ENCODE results near the gene CDCA4. TPM values are rescaled to one million over a fixed set of nuclear protein-coding genes. Genes with fewer than 3 reads are reported as not detected.
"Not testable (repeated sequence)": the region's sequence is repeated elsewhere in the genome, so short reads cannot be mapped to it uniquely, and the experiment has no call there.

Gene CDCA4
- total and polyA plus RNA-seq, 7 experiments from 2014 or later = 8.0 to 47.8 (median 13.2) TPM

- intact Hi-C loops (cut with micrococcal nuclease); H3K9me3 Mint-ChIP-seq; POLR2A ChIA-PET; H3K27ac ChIP-seq (ENCODE audit: low read depth, low read length); H3K36me3 ChIP-seq (ENCODE audit: control insufficient read depth in 2 of 3, insufficient read depth in 3 of 3, low read length in 3 of 3); H3K4me3 ChIP-seq (ENCODE audit: low read length); DNase-seq; H3K4me3 Mint-ChIP-seq; H3K27me3 ChIP-seq (ENCODE audit: control insufficient read depth in 2 of 2, insufficient read depth in 2 of 2, low read length in 2 of 2); H3K27ac Mint-ChIP-seq; H3K36me3 Mint-ChIP-seq; H3K27me3 Mint-ChIP-seq; H3K9me3 ChIP-seq (ENCODE audit: control insufficient read depth in 2 of 3, low read length in 3 of 3); ATAC-seq: not testable (repeated sequence)
- peaks cover 4 to 39% (median 14%) of the 10 kb centered on the region in 7 donors for H3K4me1 Mint-ChIP-seq
- peaks cover 3 to 16% of the 10 kb centered on the region in 2 donors for H3K4me1 ChIP-seq (ENCODE audit: control insufficient read depth in 2 of 2, insufficient read depth in 2 of 2, low read length in 2 of 2)
- CTCF ChIA-PET = interaction anchor here (1.0 kb wide), 1 partner anchor 18 kb away, joined by 3 read pairs; no protein-coding TSS in a partner anchor
Observed at GRCh38 chr14:105027718-105028117, 6.8 kb upstream of the CDCA4 start.

- Histone ChIP-seq H3K4me1 (ENCODE audit: control insufficient read depth in 2 of 2, insufficient read depth in 2 of 2, low read length in 2 of 2) (peaks cover 5 to 16% of the 10 kb centered on the region in 2 donors), H3K36me3 (ENCODE audit: control insufficient read depth in 2 of 3, insufficient read depth in 3 of 3, low read length in 3 of 3) (no peaks in the 10 kb centered on the region), H3K9me3 (ENCODE audit: control insufficient read depth in 2 of 3, low read length in 3 of 3) (no peaks in the 10 kb centered on the region), H3K27ac (ENCODE audit: low read depth, low read length) (no peak overlapping the region), H3K4me3 (ENCODE audit: low read length) (no peak overlapping the region), H3K27me3 (ENCODE audit: control insufficient read depth in 2 of 2, insufficient read depth in 2 of 2, low read length in 2 of 2) (no peaks in the 10 kb centered on the region)
- H3K4me3 Mint-ChIP-seq = peak overlapping the region in 2 of 10 donors; percentile 50 to 79
- ChIA-PET POLR2A (interaction anchor here (0.9 kb wide), 1 partner anchor 38 kb away, joined by 3 read pairs; the partner anchor contains the start of gene GPR132), CTCF (interaction anchor here (1.0 to 1.1 kb wide), 2 partner anchors 18 to 463 kb away, joined by 3 read pairs; no protein-coding TSS in a partner anchor)
- ATAC-seq (no peak), DNase-seq (no peak)
- H3K9me3 Mint-ChIP-seq = peaks cover 0 to 3% (median 0%) of the 10 kb centered on the region in 11 donors
- H3K4me1 Mint-ChIP-seq = peaks cover 5 to 38% (median 13%) of the 10 kb centered on the region in 7 donors
- H3K27me3 Mint-ChIP-seq = no peaks in the 10 kb centered on the region
- H3K27ac Mint-ChIP-seq = peak overlapping the region in 2 of 9 donors; percentile 48 to 78
- peaks cover 0 to 8% (median 0%) of the 10 kb centered on the region in 5 donors for H3K36me3 Mint-ChIP-seq
- intact Hi-C loops (cut with micrococcal nuclease) = no loop called here
Observed at GRCh38 chr14:105026802-105027563, 6.1 kb upstream of the CDCA4 start.

DNA sequence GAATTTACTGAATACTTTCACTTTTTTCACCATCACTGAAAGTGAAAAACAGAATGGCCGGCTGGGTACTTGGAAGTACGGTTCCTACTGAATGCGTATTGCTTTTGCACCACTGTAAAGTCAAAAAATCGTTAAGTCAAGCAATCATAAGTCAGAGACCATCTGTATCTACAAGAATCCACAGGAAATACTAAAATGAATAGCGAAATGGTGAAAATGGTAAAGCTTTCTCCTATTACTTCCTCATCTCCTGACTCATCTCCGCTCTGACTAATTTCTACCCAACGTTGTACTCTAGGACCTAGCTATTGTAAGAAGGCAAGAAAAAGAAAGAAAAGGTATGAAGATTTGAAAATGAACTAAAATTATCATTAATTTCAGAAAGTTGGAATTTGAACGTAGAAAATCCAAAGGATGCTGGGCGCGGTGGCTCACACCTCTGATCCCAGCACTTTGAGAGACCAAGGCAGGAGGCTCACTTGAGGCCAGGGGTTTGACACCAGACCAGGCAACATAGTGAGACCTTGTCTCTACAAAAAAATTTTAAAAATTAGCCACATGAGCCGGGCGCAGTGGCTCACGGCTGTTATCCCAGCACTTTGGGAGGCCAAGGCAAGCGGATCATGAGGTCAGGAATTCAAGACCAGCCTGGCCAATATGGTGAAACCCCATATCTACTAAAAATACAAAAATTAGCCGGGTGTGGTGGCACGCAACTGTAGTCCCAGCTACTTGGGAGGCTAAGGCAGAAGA, 5.3 kb upstream of the CDCA4 start:
- peak overlapping the region in 1 of 10 donors; percentile 34 for H3K4me3 Mint-ChIP-seq

GRCh38 chr14:105025429-105025828, 4.5 kb upstream of the CDCA4 start:
- Mint-ChIP-seq H3K36me3 (peaks cover 0 to 9% (median 0%) of the 10 kb centered on the region in 5 donors), H3K27ac (peak overlapping the region in 1 of 9 donors; percentile 78), H3K9me3 (peaks cover 0 to 3% (median 0%) of the 10 kb centered on the region in 11 donors), H3K4me3 (no peak overlapping the region), H3K4me1 (peaks cover 8 to 42% (median 11%) of the 10 kb centered on the region in 7 donors), H3K27me3 (no peaks in the 10 kb centered on the region)
- Histone ChIP-seq H3K27ac (ENCODE audit: low read depth, low read length) (no peak overlapping the region), H3K9me3 (ENCODE audit: control insufficient read depth in 2 of 3, low read length in 3 of 3) (no peaks in the 10 kb centered on the region), H3K27me3 (ENCODE audit: control insufficient read depth in 2 of 2, insufficient read depth in 2 of 2, low read length in 2 of 2) (no peaks in the 10 kb centered on the region), H3K36me3 (ENCODE audit: control insufficient read depth in 2 of 3, insufficient read depth in 3 of 3, low read length in 3 of 3) (no peaks in the 10 kb centered on the region), H3K4me1 (ENCODE audit: control insufficient read depth in 2 of 2, insufficient read depth in 2 of 2, low read length in 2 of 2) (peaks cover 10 to 23% of the 10 kb centered on the region in 2 donors), H3K4me3 (ENCODE audit: low read length) (no peak overlapping the region)
- no peak for DNase-seq
- no peak for ATAC-seq
- intact Hi-C loops (cut with micrococcal nuclease) = no loop called here
- ChIA-PET POLR2A (no interaction called here), CTCF (interaction anchor here (1.1 kb wide), 1 partner anchor 464 kb away, joined by 3 read pairs; no protein-coding TSS in a partner anchor)

More for the DNA sequence above, 5.3 kb upstream of the CDCA4 start:
- ChIA-PET CTCF (interaction anchor here (1.1 kb wide), 1 partner anchor 464 kb away, joined by 3 read pairs; no protein-coding TSS in a partner anchor), POLR2A (interaction anchor here (0.9 kb wide), 1 partner anchor 39 kb away, joined by 3 read pairs; the partner anchor contains the start of gene GPR132)
- Mint-ChIP-seq H3K27me3 (no peaks in the 10 kb centered on the region), H3K27ac (peak overlapping the region in 1 of 9 donors; percentile 70), H3K4me1 (peaks cover 11 to 45% (median 16%) of the 10 kb centered on the region in 7 donors), H3K9me3 (peaks cover 0 to 3% (median 0%) of the 10 kb centered on the region in 11 donors), H3K36me3 (peaks cover 0 to 9% (median 0%) of the 10 kb centered on the region in 5 donors)
- no peaks in the 10 kb centered on the region for H3K36me3 ChIP-seq (ENCODE audit: control insufficient read depth in 2 of 3, insufficient read depth in 3 of 3, low read length in 3 of 3)
- H3K27ac ChIP-seq (ENCODE audit: low read depth, low read length) = no peak overlapping the region
- intact Hi-C loops (cut with micrococcal nuclease) = no loop called here
- H3K4me3 ChIP-seq (ENCODE audit: low read length) = no peak overlapping the region
- H3K27me3 ChIP-seq (ENCODE audit: control insufficient read depth in 2 of 2, insufficient read depth in 2 of 2, low read length in 2 of 2) = no peaks in the 10 kb centered on the region
- peaks cover 10 to 23% of the 10 kb centered on the region in 2 donors for H3K4me1 ChIP-seq (ENCODE audit: control insufficient read depth in 2 of 2, insufficient read depth in 2 of 2, low read length in 2 of 2)
- ATAC-seq (no peak), DNase-seq (no peak)
- no peaks in the 10 kb centered on the region for H3K9me3 ChIP-seq (ENCODE audit: control insufficient read depth in 2 of 3, low read length in 3 of 3)

- Mint-ChIP-seq H3K27me3 (no peaks in the 10 kb centered on the region), H3K4me3 (no peak overlapping the region), H3K4me1 (peaks cover 17 to 51% (median 23%) of the 10 kb centered on the region in 7 donors), H3K36me3 (peaks cover 0 to 16% (median 0%) of the 10 kb centered on the region in 5 donors), H3K9me3 (peaks cover 0 to 3% (median 0%) of the 10 kb centered on the region in 11 donors), H3K27ac (peak overlapping the region in 1 of 9 donors; percentile 66)
- ChIA-PET CTCF (interaction anchor here (0.6 kb wide), 1 partner anchor 57 kb away, joined by 3 read pairs; no protein-coding TSS in a partner anchor), POLR2A (interaction anchor here (0.6 kb wide), 1 partner anchor 11 kb away, joined by 3 read pairs; no protein-coding TSS in a partner anchor)
- Histone ChIP-seq H3K4me1 (ENCODE audit: control insufficient read depth in 2 of 2, insufficient read depth in 2 of 2, low read length in 2 of 2) (peaks cover 23 to 31% of the 10 kb centered on the region in 2 donors), H3K27me3 (ENCODE audit: control insufficient read depth in 2 of 2, insufficient read depth in 2 of 2, low read length in 2 of 2) (no peaks in the 10 kb centered on the region), H3K4me3 (ENCODE audit: low read length) (no peak overlapping the region), H3K27ac (ENCODE audit: low read depth, low read length) (no peak overlapping the region), H3K9me3 (ENCODE audit: control insufficient read depth in 2 of 3, low read length in 3 of 3) (no peaks in the 10 kb centered on the region), H3K36me3 (ENCODE audit: control insufficient read depth in 2 of 3, insufficient read depth in 3 of 3, low read length in 3 of 3) (no peaks in the 10 kb centered on the region)
- intact Hi-C loops (cut with micrococcal nuclease) = no loop called here
- no peak for ATAC-seq
- no peak for DNase-seq
Observed at GRCh38 chr14:105023791-105024480, 3.1 kb upstream of the CDCA4 start.

GRCh38 chr14:105023144-105023543, 2.3 kb upstream of the CDCA4 start:
- intact Hi-C loops (cut with micrococcal nuclease) = no loop called here
- Histone ChIP-seq H3K4me3 (ENCODE audit: low read length) (no peak overlapping the region), H3K9me3 (ENCODE audit: control insufficient read depth in 2 of 3, low read length in 3 of 3) (no peaks in the 10 kb centered on the region), H3K36me3 (ENCODE audit: control insufficient read depth in 2 of 3, insufficient read depth in 3 of 3, low read length in 3 of 3) (no peaks in the 10 kb centered on the region), H3K4me1 (ENCODE audit: control insufficient read depth in 2 of 2, insufficient read depth in 2 of 2, low read length in 2 of 2) (peaks cover 25 to 37% of the 10 kb centered on the region in 2 donors), H3K27ac (ENCODE audit: low read depth, low read length) (no peak overlapping the region), H3K27me3 (ENCODE audit: control insufficient read depth in 2 of 2, insufficient read depth in 2 of 2, low read length in 2 of 2) (no peaks in the 10 kb centered on the region)
- ChIA-PET CTCF (interaction anchor here (0.6 kb wide), 1 partner anchor 58 kb away, joined by 3 read pairs; no protein-coding TSS in a partner anchor), POLR2A (interaction anchor here (0.6 kb wide), 1 partner anchor 12 kb away, joined by 3 read pairs; no protein-coding TSS in a partner anchor)
- H3K36me3 Mint-ChIP-seq = peaks cover 0 to 12% (median 0%) of the 10 kb centered on the region in 5 donors
- H3K27me3 Mint-ChIP-seq = no peaks in the 10 kb centered on the region
- H3K4me1 Mint-ChIP-seq = peaks cover 23 to 57% (median 28%) of the 10 kb centered on the region in 7 donors
- H3K4me3 Mint-ChIP-seq = peak overlapping the region in 1 of 10 donors; percentile 12
- DNase-seq = no peak
- ATAC-seq = no peak
- H3K9me3 Mint-ChIP-seq = peaks cover 0 to 3% (median 0%) of the 10 kb centered on the region in 11 donors
- H3K27ac Mint-ChIP-seq = peak overlapping the region in 3 of 9 donors; percentile 21 to 66 (median 41)
